Forelimb muscle (tissue), 1 donor: ENCODE data around the gene SLC38A5. TPM values are rescaled to one million over a fixed set of nuclear protein-coding genes. Genes with fewer than 3 reads are reported as not detected.
"Not testable (repeated sequence)": the region's sequence is repeated elsewhere in the genome, so short reads cannot be mapped to it uniquely, and the experiment has no call there.

Source experiments
- DNase-seq: peaks from one replicate; pipeline ENCODE4 v3.0.0-alpha.2; 2013; ENCODE audit warnings: low read depth
- polyA plus RNA-seq: library from polyadenylated mRNA; unstranded; fragments of 120-200 nt; gene quantifications from one replicate; pipeline ENCODE4 v1.2.1, GENCODE V29; 2013; ENCODE audit not compliant: insufficient read length

Gene SLC38A5
- polyA plus RNA-seq, 1 donor, result 4.9 TPM

GRCh38 chrX:48468693-48469691, 1.1 kb downstream of the SLC38A5 start:
- no peak for DNase-seq

- DNase-seq, result no peak
Observed at GRCh38 chrX:48468247-48468671, 1.8 kb downstream of the SLC38A5 start.

GRCh38 chrX:48467281-48467761, 2.7 kb downstream of the SLC38A5 start:
- no peak for DNase-seq

- DNase-seq, result no peak
Observed at GRCh38 chrX:48466696-48467095, 3.4 kb downstream of the SLC38A5 start.

GRCh38 chrX:48465336-48465933, 4.6 kb downstream of the SLC38A5 start:
- DNase-seq, result no peak

- DNase-seq, result no peak
Observed at GRCh38 chrX:48461830-48462229, 8.2 kb downstream of the SLC38A5 start.

GRCh38 chrX:48460606-48461005, 9.5 kb downstream of the SLC38A5 start:
- no peak for DNase-seq

GRCh38 chrX:48460031-48460430, 10.0 kb downstream of the SLC38A5 start:
- no peak for DNase-seq

- DNase-seq, result no peak
Observed at GRCh38 chrX:48459483-48459882, 10.6 kb downstream of the SLC38A5 start.

GRCh38 chrX:48458711-48459110, 11.3 kb downstream of the SLC38A5 start:
- DNase-seq, result no peak

GRCh38 chrX:48456628-48457331, 13.3 kb downstream of the SLC38A5 start:
- no peak for DNase-seq

GRCh38 chrX:48451708-48452107, 18.4 kb downstream of the SLC38A5 start:
- DNase-seq, result no peak

GRCh38 chrX:48450076-48450475, 20.0 kb downstream of the SLC38A5 start:
- DNase-seq, result no peak

- DNase-seq, result not testable (repeated sequence)
Observed at GRCh38 chrX:48447201-48447600, 22.9 kb downstream of the SLC38A5 start.

GRCh38 chrX:48433713-48434112, 36.3 kb downstream of the SLC38A5 start:
- DNase-seq, result not testable (repeated sequence)

GRCh38 chrX:48430166-48430565, 39.9 kb downstream of the SLC38A5 start:
- not testable (repeated sequence) for DNase-seq

GRCh38 chrX:48429606-48430005, 40.5 kb downstream of the SLC38A5 start:
- not testable (repeated sequence) for DNase-seq

GRCh38 chrX:48427027-48427716, 42.9 kb downstream of the SLC38A5 start:
- DNase-seq, result not testable (repeated sequence)

GRCh38 chrX:48411860-48412259, 58.2 kb downstream of the SLC38A5 start, which contains the start of gene SSX4B:
TSS of gene SSX4B (minus strand) at chrX:48411960. CDS start at chrX:48411372, 588 bp downstream.
- not testable (repeated sequence) for DNase-seq
